NCI-H2171 treated with DMSO at 0.1 percent for 48 hours (cell line): Measurements from ENCODE around the gene DGKH.
"Not testable (repeated sequence)": the region's sequence is repeated elsewhere in the genome, so short reads cannot be mapped to it uniquely, and the experiment has no call there.

ENCODE experiments used
- DNase-seq: peaks from one replicate; lab custom pipeline; 2025; lab: John Stamatoyannopoulos, UW

DGKH gene

GRCh38 chr13:42163338-42163737, 114.9 kb downstream of the DGKH start:
- not testable (repeated sequence) for DNase-seq

GRCh38 chr13:42163910-42164309, 115.5 kb downstream of the DGKH start:
- not testable (repeated sequence) for DNase-seq

GRCh38 chr13:42164557-42165125, 116.2 kb downstream of the DGKH start:
- no peak for DNase-seq

- DNase-seq, result no peak
Measured at GRCh38 chr13:42168496-42168895, 120.0 kb downstream of the DGKH start.

- DNase-seq, result no peak
Measured at GRCh38 chr13:42170029-42170428, 121.6 kb downstream of the DGKH start.

- DNase-seq, result no peak
Measured at GRCh38 chr13:42173789-42174343, 125.4 kb downstream of the DGKH start.

GRCh38 chr13:42174344-42175162, 126.1 kb downstream of the DGKH start:
- DNase-seq, result no peak

GRCh38 chr13:42176294-42176693, 127.8 kb downstream of the DGKH start:
- DNase-seq, result no peak

GRCh38 chr13:42177189-42177588, 128.7 kb downstream of the DGKH start:
- no peak for DNase-seq

GRCh38 chr13:42181381-42181953, 133.0 kb downstream of the DGKH start:
- peak; percentile 51 for DNase-seq

GRCh38 chr13:42189061-42189460, 140.6 kb downstream of the DGKH start:
- no peak for DNase-seq

- no peak for DNase-seq
Measured at GRCh38 chr13:42190529-42190928, 142.1 kb downstream of the DGKH start.

- no peak for DNase-seq
Measured at GRCh38 chr13:42211704-42212464, 163.4 kb downstream of the DGKH start.

GRCh38 chr13:42214446-42214845, 166.0 kb downstream of the DGKH start:
- no peak for DNase-seq

- DNase-seq, result peak; percentile 17
Measured at GRCh38 chr13:42215578-42216421, 167.4 kb downstream of the DGKH start.

- no peak for DNase-seq
Measured at GRCh38 chr13:42216422-42216735, 167.9 kb downstream of the DGKH start.

- no peak for DNase-seq
Measured at GRCh38 chr13:42218576-42218975, 170.1 kb downstream of the DGKH start.

- DNase-seq, result no peak
Measured at GRCh38 chr13:42219051-42219450, 170.6 kb downstream of the DGKH start.

- no peak for DNase-seq
Measured at GRCh38 chr13:42219876-42220275, 171.4 kb downstream of the DGKH start.

- DNase-seq, result no peak
Measured at GRCh38 chr13:42221121-42221765, 172.8 kb downstream of the DGKH start.

GRCh38 chr13:42223681-42224080, 175.2 kb downstream of the DGKH start:
- DNase-seq, result no peak
